ENCODE results near the gene KCNB1.

DNA sequence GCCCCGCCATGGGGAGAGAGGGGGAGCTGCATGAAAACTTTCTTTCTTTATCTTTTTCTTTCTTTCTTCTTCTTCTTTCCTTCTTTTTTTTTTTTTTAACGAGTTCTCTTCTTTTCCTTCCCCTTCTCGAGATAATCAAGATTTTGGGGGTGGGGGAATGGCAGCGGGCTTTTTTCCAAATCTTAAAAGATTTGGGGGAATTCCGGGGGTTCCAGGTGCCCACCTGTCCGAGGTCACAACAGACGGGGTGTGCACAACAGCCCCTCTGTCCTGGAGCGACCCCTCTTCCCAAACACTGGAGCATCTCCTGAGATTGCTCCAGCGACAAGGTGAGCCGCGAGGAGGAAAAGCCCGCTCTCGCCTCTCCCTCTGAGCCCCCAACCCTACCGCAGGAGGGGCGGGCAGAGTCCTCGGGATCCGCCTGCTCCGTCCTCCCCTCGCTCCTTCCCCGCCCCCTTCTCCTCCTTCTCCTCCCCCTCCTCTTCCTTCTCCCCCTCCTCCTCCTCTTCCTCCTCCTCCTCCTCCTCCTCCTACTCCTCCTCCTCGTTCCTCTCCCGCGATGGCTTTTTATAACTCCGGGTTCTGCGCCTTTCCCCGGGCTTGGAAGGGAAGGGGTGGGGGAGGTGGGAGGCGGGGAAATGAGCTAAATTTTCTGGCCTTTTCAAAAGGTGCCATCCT, 689 bp upstream of the KCNB1 start:
- TF ChIP-seq, protein P1, sequence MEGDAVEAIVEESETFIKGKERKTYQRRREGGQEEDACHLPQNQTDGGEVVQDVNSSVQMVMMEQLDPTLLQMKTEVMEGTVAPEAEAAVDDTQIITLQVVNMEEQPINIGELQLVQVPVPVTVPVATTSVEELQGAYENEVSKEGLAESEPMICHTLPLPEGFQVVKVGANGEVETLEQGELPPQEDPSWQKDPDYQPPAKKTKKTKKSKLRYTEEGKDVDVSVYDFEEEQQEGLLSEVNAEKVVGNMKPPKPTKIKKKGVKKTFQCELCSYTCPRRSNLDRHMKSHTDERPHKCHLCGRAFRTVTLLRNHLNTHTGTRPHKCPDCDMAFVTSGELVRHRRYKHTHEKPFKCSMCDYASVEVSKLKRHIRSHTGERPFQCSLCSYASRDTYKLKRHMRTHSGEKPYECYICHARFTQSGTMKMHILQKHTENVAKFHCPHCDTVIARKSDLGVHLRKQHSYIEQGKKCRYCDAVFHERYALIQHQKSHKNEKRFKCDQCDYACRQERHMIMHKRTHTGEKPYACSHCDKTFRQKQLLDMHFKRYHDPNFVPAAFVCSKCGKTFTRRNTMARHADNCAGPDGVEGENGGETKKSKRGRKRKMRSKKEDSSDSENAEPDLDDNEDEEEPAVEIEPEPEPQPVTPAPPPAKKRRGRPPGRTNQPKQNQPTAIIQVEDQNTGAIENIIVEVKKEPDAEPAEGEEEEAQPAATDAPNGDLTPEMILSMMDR (IDR thresholded peaks at IDR 0.05; ENCODE audit: insufficient read depth, low read length): no peak
- no peak for TF ChIP-seq POLR2AphosphoS5 (IDR thresholded peaks at IDR 0.05; ENCODE audit: low read depth)
- TF ChIP-seq SPI1 (IDR thresholded peaks at IDR 0.05; ENCODE audit: borderline replicate concordance, low read depth): no peak
- TF ChIP-seq, protein P2, sequence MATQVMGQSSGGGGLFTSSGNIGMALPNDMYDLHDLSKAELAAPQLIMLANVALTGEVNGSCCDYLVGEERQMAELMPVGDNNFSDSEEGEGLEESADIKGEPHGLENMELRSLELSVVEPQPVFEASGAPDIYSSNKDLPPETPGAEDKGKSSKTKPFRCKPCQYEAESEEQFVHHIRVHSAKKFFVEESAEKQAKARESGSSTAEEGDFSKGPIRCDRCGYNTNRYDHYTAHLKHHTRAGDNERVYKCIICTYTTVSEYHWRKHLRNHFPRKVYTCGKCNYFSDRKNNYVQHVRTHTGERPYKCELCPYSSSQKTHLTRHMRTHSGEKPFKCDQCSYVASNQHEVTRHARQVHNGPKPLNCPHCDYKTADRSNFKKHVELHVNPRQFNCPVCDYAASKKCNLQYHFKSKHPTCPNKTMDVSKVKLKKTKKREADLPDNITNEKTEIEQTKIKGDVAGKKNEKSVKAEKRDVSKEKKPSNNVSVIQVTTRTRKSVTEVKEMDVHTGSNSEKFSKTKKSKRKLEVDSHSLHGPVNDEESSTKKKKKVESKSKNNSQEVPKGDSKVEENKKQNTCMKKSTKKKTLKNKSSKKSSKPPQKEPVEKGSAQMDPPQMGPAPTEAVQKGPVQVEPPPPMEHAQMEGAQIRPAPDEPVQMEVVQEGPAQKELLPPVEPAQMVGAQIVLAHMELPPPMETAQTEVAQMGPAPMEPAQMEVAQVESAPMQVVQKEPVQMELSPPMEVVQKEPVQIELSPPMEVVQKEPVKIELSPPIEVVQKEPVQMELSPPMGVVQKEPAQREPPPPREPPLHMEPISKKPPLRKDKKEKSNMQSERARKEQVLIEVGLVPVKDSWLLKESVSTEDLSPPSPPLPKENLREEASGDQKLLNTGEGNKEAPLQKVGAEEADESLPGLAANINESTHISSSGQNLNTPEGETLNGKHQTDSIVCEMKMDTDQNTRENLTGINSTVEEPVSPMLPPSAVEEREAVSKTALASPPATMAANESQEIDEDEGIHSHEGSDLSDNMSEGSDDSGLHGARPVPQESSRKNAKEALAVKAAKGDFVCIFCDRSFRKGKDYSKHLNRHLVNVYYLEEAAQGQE (IDR thresholded peaks at IDR 0.05; ENCODE audit: insufficient replicate concordance, low read depth): no peak
- no peak for TF ChIP-seq GABPA (IDR thresholded peaks at IDR 0.05; ENCODE audit: low read depth)

All from HL-60 (cell line).